OCI-LY1 (cell line): ENCODE results near the gene NAPEPLD.

Experiments used
- H2AFZ ChIP-seq: fragments of 200-600 bp; sonication (generic), shearing (Covaris generic); 2 replicates; pipeline ENCODE4 v1.6.0; 2014; ENCODE audit warnings: antibody characterized with exemption, mild to moderate bottlenecking, low read length
- H3F3A ChIP-seq: fragments of 200-600 bp; sonication (generic), shearing (Covaris generic); 2 replicates; pipeline ENCODE4 v1.6.0; 2014; ENCODE audit warnings: mild to moderate bottlenecking, antibody characterized with exemption, low read length, moderate library complexity; ENCODE audit not compliant: insufficient read depth
- H3K27ac ChIP-seq: fragments of 200-600 bp; sonication (generic); 2 replicates; pipeline ENCODE4 v1.5.1; 2014; ENCODE audit warnings: low read length, mixed run types, mild to moderate bottlenecking, low read depth; ENCODE audit not compliant: poor library complexity, severe bottlenecking
- H3K27me3 ChIP-seq: fragments of 200-600 bp; sonication (generic); 2 replicates; pipeline ENCODE4 v1.6.0; 2014; ENCODE audit warnings: antibody characterized with exemption, mild to moderate bottlenecking, low read length, moderate library complexity; ENCODE audit not compliant: insufficient read depth
- H3K36me3 ChIP-seq: fragments of 200-600 bp; sonication (generic); 2 replicates; pipeline ENCODE4 v1.6.1; 2014; ENCODE audit warnings: mild to moderate bottlenecking, antibody characterized with exemption, low read length, moderate library complexity, mixed read lengths; ENCODE audit not compliant: insufficient read depth
- H3K4me1 ChIP-seq: fragments of 200-600 bp; sonication (generic); 2 replicates; pipeline ENCODE4 v1.5.1; 2014; ENCODE audit warnings: mild to moderate bottlenecking, low read length, moderate library complexity; ENCODE audit not compliant: insufficient read depth, severe bottlenecking
- H3K4me2 ChIP-seq: fragments of 200-600 bp; sonication (generic), shearing (Covaris generic); 2 replicates; pipeline ENCODE4 v1.6.1; 2014; ENCODE audit warnings: low read length
- H3K4me3 ChIP-seq: fragments of 200-600 bp; sonication (generic); 2 replicates; pipeline ENCODE4 v1.5.1; 2014; ENCODE audit warnings: low read length, low read depth, mild to moderate bottlenecking, mixed read lengths; ENCODE audit not compliant: poor library complexity, severe bottlenecking
- H3K79me2 ChIP-seq: fragments of 200-600 bp; shearing (Covaris generic); 2 replicates; pipeline ENCODE4 v1.6.1; 2016; ENCODE audit warnings: mixed run types, low read length, mixed read lengths; ENCODE audit not compliant: insufficient read depth
- H3K9ac ChIP-seq: fragments of 200-600 bp; sonication (generic), shearing (Covaris generic); 2 replicates; pipeline ENCODE4 v1.6.1; 2014; ENCODE audit warnings: mild to moderate bottlenecking, low read length, mixed read lengths
- H3K9me2 ChIP-seq: fragments of 200-600 bp; sonication (generic), shearing (Covaris generic); 2 replicates; pipeline ENCODE4 v1.6.1; 2014; ENCODE audit warnings: low read depth, mild to moderate bottlenecking, low read length, mixed read lengths
- H3K9me3 ChIP-seq: fragments of 200-600 bp; shearing (Covaris generic); 2 replicates; pipeline ENCODE4 v1.6.1; 2014; ENCODE audit warnings: low read length, mixed read lengths
- H4K20me1 ChIP-seq: fragments of 200-600 bp; sonication (generic), shearing (Covaris generic); 2 replicates; pipeline ENCODE4 v1.6.0; 2016; ENCODE audit warnings: mild to moderate bottlenecking, low read length; ENCODE audit not compliant: insufficient read depth
- EZH2 ChIP-seq: fragments of 200-600 bp; sonication (generic), shearing (Covaris generic); IDR thresholded peaks from 2 replicates; pipeline ENCODE4 v1.8.0; 2017; ENCODE audit warnings: borderline replicate concordance, mixed run types, mild to moderate bottlenecking, antibody characterized with exemption, low read length, moderate library complexity, mixed read lengths
- TF ChIP-seq, protein P1 (sequence below): fragments of 200-600 bp; sonication (generic), shearing (Covaris generic); IDR thresholded peaks from 2 replicates; pipeline ENCODE4 v1.5.1; 2017; ENCODE audit warnings: mild to moderate bottlenecking, antibody characterized with exemption, low read length, moderate library complexity, mixed read lengths

The NAPEPLD gene

DNA sequence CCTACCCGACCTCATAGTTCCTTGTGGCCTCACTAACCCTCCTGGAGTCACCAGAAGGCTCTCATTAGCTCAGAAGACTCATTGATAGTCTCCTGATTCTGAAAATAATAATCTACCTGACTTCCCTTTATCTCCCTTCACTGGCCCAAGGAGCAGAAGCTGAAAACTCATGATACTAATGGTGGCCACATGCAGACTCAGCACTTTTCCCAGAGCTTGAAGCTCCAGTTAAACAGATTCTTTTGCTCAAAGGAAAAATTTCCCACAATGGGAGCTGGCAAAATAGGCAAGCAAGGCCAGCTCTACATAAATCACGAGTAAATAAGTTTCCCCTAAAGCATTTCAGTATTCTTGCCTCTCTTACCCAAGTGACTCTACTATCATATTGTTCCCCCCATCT lies 8.2 kb downstream of the NAPEPLD start:
- Histone ChIP-seq H3K4me1 (peaks cover 9% of the 10 kb centered on the region), H3K36me3 (peaks cover 24% of the 10 kb centered on the region), H3F3A (no peaks in the 10 kb centered on the region), H3K79me2 (peaks cover 45% of the 10 kb centered on the region), H3K4me2 (no peak overlapping the region), H3K27ac (no peak overlapping the region), H3K9me3 (no peaks in the 10 kb centered on the region), H2AFZ (no peak overlapping the region), H3K9ac (no peak overlapping the region), H3K9me2 (no peaks in the 10 kb centered on the region), H3K27me3 (no peaks in the 10 kb centered on the region), H4K20me1 (no peaks in the 10 kb centered on the region), H3K4me3 (no peak overlapping the region)
- TF ChIP-seq EZH2, result no peak
- TF ChIP-seq, protein P1, sequence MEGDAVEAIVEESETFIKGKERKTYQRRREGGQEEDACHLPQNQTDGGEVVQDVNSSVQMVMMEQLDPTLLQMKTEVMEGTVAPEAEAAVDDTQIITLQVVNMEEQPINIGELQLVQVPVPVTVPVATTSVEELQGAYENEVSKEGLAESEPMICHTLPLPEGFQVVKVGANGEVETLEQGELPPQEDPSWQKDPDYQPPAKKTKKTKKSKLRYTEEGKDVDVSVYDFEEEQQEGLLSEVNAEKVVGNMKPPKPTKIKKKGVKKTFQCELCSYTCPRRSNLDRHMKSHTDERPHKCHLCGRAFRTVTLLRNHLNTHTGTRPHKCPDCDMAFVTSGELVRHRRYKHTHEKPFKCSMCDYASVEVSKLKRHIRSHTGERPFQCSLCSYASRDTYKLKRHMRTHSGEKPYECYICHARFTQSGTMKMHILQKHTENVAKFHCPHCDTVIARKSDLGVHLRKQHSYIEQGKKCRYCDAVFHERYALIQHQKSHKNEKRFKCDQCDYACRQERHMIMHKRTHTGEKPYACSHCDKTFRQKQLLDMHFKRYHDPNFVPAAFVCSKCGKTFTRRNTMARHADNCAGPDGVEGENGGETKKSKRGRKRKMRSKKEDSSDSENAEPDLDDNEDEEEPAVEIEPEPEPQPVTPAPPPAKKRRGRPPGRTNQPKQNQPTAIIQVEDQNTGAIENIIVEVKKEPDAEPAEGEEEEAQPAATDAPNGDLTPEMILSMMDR, result no peak

DNA sequence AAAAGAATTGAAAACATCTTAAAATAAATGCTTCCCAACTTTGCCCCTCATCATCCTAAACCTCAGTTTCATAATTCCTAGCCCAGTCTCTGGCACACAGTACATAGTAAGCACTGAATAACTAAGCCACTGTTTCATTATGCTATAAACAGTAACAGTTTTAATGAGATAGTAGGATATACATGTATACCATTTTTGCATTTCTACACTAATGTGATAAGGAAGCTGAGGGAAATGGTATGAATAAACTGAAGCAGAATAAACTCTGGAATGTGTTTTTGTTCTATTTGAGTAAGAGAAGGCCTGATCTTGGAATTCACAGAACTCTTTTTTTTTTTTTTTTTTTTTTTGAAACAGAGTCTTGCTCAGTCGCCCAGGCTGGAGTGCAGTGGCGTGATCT lies 8.8 kb downstream of the NAPEPLD start:
- Histone ChIP-seq H3F3A (no peaks in the 10 kb centered on the region), H3K79me2 (peaks cover 44% of the 10 kb centered on the region), H4K20me1 (no peaks in the 10 kb centered on the region), H3K27ac (no peak overlapping the region), H3K4me1 (peaks cover 4% of the 10 kb centered on the region), H3K4me3 (no peak overlapping the region), H3K36me3 (peaks cover 24% of the 10 kb centered on the region), H2AFZ (no peak overlapping the region), H3K9me3 (no peaks in the 10 kb centered on the region), H3K27me3 (no peaks in the 10 kb centered on the region), H3K9me2 (no peaks in the 10 kb centered on the region), H3K4me2 (no peak overlapping the region), H3K9ac (no peak overlapping the region)
- TF ChIP-seq, protein P1, result no peak
- no peak for TF ChIP-seq EZH2

DNA sequence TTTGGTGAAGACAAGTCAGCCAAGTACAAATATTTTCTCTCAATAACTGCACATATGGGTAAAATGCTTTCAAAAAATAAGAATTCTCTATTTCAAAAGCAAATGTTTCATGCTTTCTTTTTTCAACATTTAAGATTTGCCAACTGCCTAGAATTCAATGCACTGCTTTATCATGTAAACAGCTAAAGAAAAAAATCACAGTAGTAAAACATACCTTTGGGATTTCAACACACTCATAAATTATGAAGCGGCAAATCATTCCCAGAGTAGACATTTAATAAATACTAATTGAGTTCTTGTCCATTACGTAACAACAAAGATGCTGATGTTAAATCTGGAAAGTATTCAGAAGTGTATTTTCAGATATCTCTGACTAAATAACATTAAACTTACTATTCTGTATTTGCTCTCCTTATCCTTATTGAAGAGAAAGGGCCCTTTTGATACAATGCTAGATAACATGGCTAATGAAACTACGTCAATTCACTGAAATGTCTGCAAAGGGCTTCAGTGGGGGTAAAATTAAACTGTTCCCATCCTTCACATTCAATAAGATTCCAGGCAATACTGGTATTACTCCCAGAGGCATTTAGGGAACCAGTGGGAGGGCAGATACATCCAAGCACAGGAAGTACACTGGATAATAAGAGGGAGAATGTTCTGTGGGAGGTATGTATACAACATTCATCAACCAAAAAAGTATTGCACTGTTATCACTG lies 13.9 kb downstream of the NAPEPLD start:
- Histone ChIP-seq H3K4me2 (no peak overlapping the region), H3K79me2 (peaks cover 54% of the 10 kb centered on the region)

More for the DNA sequence above, 13.9 kb downstream of the NAPEPLD start:
- no peaks in the 10 kb centered on the region for H3K9me3 ChIP-seq
- no peaks in the 10 kb centered on the region for H3K36me3 ChIP-seq
- no peaks in the 10 kb centered on the region for H3K9me2 ChIP-seq
- H3K4me3 ChIP-seq, result no peak overlapping the region
- H3K27ac ChIP-seq, result no peak overlapping the region
- TF ChIP-seq, protein P1, result no peak
- no peak for TF ChIP-seq EZH2
- H3K27me3 ChIP-seq, result no peaks in the 10 kb centered on the region
- H2AFZ ChIP-seq, result no peak overlapping the region
- H4K20me1 ChIP-seq, result no peaks in the 10 kb centered on the region
- no peaks in the 10 kb centered on the region for H3F3A ChIP-seq
- H3K4me1 ChIP-seq, result peaks cover 33% of the 10 kb centered on the region
- H3K9ac ChIP-seq, result no peak overlapping the region
